Liver (tissue), 3 donors: Measurements from ENCODE around the gene HSD11B1L.

Experiments
- CTCF ChIP-seq: fragments of 150-350 bp; IDR thresholded peaks from 2 replicates; pipeline ENCODE4 v1.5.1; 2017; ENCODE audit warnings: improper control_type of control experiment, low read depth, low read length; ENCODE audit not compliant: missing input control
- GABPA ChIP-seq, 2 donors: IDR thresholded peaks in 1 of 2; conservative IDR thresholded peaks in 1 of 2; 2 replicates each; pipeline ENCODE4 v1.6.1; 2016; ENCODE audit warnings: antibody characterized with exemption in 2 of 2, mild to moderate bottlenecking in 1 of 2, moderate library complexity in 1 of 2
- RAD21 ChIP-seq, 2 donors: IDR thresholded peaks; 2 replicates each; pipeline ENCODE4 v1.6.1; 2016; ENCODE audit warnings: antibody characterized with exemption in 2 of 2, mild to moderate bottlenecking in 2 of 2
- YY1 ChIP-seq: IDR thresholded peaks from 2 replicates; pipeline ENCODE4 v1.6.1; 2016; ENCODE audit warnings: antibody characterized with exemption, mild to moderate bottlenecking
- donor health status: healthy.
- donor health status: healthy.

- TF ChIP-seq CTCF, result no peak
- no peak for TF ChIP-seq YY1
- TF ChIP-seq RAD21 (IDR thresholded peaks at IDR 0.05), result no peak
- no peak for TF ChIP-seq GABPA (IDR thresholded peaks at IDR 0.05 in 1 of 2, conservative IDR thresholded peaks at IDR 0.05 in 1 of 2)
Measured at GRCh38 chr19:5677580-5677979, 3.2 kb upstream of the HSD11B1L start.
